IPS-NIHi7 (cell line): ENCODE measurements around the gene CDKN2A.
"Not testable (repeated sequence)": the region's sequence is repeated elsewhere in the genome, so short reads cannot be mapped to it uniquely, and the experiment has no call there.

Source experiments
- DNase-seq: peaks from one replicate; pipeline ENCODE4 v3.0.0; 2012; ENCODE audit warnings: mixed read lengths; ENCODE audit errors: extremely low spot score

Gene CDKN2A

DNA sequence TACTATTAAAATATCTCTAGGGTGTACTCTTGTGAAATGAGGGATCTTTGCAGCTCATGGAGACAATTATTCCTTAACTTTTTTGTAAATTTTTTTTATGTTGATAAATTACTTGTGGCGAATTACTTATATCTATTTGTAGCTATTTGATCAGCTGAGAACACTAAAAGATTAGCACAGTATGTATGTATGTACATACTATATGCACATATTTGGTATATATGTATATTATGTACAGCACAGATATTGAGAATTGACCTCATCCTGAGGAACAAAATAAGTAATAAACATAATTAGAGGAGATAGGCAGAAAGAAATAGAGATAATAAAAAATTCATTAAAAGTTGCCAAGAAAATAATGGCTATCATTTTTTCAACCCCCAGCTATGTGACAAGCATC, 11.8 kb downstream of the CDKN2A start:
- DNase-seq, result no peak

- DNase-seq, result no peak
These were observed 17.8 kb downstream of the CDKN2A start for GRCh38 chr9:21976334-21976875.

DNA sequence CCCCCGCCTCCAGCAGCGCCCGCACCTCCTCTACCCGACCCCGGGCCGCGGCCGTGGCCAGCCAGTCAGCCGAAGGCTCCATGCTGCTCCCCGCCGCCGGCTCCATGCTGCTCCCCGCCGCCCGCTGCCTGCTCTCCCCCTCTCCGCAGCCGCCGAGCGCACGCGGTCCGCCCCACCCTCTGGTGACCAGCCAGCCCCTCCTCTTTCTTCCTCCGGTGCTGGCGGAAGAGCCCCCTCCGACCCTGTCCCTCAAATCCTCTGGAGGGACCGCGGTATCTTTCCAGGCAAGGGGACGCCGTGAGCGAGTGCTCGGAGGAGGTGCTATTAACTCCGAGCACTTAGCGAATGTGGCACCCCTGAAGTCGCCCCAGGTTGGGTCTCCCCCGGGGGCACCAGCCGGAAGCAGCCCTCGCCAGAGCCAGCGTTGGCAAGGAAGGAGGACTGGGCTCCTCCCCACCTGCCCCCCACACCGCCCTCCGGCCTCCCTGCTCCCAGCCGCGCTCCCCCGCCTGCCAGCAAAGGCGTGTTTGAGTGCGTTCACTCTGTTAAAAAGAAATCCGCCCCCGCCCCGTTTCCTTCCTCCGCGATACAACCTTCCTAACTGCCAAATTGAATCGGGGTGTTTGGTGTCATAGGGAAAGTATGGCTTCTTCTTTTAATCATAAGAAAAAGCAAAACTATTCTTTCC, 19.3 kb downstream of the CDKN2A start:
- DNase-seq, result peak; percentile 75

- no peak for DNase-seq
These were observed 19.9 kb downstream of the CDKN2A start for GRCh38 chr9:21974343-21974721.

DNA sequence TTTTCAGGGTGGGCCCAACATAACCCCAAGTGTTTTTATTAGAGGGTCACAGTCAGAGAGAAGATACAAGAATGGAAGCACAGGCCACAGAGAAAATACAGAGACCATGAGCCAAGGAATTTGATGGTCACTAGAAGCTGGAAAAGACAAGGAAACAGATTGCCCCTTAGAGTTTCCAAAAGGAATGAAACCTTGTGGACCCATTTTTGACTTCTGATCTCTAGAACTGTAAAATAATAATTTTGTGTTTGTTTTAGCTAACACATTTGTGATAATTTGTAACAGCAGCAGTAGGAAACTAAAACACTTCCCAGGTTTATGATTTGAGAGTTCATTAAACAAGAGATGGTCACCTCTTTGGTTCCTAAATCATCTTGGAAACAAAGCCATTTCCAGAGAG, 21.8 kb downstream of the CDKN2A start:
- no peak for DNase-seq

DNA sequence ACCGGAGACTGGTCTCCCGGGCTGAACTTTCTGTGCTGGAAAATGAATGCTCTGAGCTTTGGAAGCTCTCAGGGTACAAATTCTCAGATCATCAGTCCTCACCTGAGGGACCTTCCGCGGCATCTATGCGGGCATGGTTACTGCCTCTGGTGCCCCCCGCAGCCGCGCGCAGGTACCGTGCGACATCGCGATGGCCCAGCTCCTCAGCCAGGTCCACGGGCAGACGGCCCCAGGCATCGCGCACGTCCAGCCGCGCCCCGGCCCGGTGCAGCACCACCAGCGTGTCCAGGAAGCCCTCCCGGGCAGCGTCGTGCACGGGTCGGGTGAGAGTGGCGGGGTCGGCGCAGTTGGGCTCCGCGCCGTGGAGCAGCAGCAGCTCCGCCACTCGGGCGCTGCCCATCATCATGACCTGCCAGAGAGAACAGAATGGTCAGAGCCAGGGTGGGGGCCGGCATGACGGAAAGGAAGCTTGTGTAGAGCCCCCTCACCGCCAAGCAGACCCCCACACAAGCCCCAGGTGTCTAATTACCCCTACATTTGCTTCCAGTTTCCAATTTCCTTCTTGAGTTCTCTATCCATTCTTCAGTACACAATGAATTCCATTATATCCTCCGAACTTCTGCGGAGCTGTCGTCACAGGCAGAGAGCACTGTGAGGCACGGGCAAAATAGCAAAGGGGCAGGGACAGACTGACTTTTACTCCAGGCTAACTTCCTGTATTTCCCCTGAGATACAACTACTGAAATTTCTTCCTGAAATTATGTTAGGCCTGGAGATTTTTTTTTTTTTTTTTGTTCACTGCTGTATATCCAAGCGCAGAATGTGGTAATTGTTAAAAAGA, 23.2 kb downstream of the CDKN2A start:
- peak; percentile 11 for DNase-seq

GRCh38 chr9:21969951-21970799, 24.0 kb downstream of the CDKN2A start:
- peak; percentile 14 for DNase-seq

DNA sequence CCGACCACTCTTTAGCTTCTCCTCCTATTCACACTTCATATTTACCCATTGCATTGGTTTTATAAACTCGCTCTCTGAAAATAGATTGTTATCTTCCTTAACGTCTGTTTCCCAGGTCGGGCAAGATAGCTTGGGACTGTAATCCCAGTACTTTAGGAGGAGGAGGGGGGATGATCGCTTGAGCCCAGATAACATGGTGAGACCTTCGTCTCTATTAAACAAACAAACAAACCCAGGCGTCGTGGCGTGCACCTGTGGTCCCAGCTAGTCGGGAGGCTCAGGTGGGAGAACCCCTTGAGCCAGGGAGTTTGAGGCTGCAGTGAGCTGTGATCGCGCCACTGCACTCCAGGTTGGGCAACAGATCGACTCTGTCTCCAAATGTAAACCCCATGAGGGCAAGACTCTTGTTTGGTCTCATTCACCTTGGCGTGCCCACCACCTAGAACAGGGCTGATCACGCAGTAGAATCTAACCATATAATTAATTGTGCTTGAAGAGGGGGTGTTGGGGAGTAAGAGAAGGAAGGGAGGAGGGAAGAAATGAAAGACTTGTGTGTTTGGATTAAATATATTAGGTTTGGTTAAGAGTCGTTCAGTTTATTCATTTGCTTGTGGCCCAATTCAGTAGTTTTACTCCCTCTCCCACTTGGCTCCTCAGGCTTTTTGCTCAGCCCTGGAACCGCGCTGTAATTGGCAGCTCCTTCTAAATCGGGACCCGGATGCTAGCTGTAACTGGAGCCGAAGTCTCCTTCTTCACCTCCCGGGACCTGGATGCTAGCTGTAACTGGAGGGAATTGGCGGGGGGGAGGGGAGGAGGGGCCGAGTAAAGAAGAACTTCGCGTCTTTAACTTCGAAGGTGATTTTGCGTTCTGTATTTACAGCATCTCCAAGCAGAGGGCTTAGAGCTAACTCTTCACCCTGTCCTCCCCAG, 24.9 kb downstream of the CDKN2A start:
- DNase-seq, result peak; percentile 64

DNA sequence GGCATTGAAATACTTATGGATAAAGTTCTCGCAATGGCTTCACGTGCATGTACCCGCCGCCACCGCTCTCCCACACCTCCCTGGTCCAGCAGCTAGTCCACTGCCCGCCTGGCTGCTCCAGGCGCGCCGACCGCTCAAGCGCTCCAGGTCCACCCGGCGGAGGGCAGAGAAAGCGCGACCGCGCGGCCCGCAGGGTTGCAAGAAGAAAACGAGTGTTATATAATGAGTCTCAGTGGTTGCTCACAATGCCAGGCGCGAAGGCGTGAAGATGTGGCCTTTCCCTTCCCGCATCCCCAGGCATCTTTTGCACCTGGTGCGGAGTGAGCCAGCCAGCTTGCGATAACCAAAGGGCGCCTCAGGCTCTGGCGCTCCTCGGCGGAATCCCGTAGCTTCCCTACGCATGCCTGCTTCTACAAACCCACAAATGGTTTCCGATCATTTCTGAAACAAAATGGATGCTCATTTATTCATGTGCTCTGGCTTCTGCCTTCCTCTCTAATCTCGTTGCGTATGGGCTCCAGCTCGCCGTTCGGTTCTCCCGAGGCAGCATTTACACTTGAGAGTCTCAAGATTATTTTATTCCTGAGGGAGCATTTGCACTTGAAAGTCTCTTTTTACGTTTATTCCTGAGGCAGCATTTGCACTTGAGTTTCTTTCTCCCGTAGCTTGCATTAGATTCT, 25.7 kb downstream of the CDKN2A start:
- DNase-seq, result peak; percentile 32

DNA sequence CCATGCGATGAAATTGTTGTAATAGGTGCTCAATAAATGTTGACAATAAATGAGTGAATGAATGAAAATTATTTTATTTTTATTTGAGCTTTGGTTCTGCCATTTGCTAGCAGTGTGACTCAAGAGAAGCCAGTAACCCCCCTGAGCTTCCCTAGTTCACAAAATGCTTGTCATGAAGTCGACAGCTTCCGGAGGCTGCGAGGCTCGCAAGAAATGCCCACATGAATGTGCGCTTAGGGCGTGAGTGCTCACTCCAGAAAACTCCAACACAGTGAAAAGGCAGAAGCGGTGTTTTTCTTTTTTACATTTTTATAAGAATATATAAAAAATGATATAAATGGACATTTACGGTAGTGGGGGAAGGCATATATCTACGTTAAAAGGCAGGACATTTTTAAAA, 26.5 kb downstream of the CDKN2A start:
- DNase-seq, result no peak

- peak; percentile 14 for DNase-seq
These were observed 27.0 kb downstream of the CDKN2A start for GRCh38 chr9:21967169-21967568.

- DNase-seq, result peak; percentile 25
These were observed 27.9 kb downstream of the CDKN2A start for GRCh38 chr9:21966140-21966851.

DNA sequence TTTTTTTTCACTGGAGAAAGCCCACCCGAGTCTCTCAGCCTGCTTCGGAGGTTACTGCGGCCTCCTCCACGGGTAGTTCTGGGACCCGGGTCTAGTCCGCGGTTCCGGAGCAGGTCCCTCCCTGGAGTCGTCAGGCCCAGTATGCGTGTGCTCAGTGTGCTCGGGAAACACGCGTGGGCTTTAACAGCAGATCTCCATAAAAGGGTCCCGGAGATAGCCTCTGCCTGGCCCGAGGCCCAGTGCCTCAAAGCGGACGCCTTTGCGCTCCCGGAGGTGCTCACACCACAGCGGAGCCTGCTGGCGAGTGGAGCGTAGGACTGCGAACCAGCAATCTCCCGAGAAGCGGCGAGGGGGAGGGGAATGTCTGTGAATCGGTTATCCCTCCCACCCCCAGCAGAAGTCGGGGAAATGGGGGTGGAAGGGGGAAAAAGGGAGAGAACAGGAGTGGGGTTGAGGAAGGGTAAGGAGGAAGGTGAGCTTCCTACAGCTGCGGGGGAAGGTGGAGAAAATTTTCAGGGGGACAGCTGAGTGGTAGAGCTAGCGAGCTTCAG, 28.7 kb downstream of the CDKN2A start:
- peak; percentile 81 for DNase-seq

GRCh38 chr9:21964925-21965385, 29.2 kb downstream of the CDKN2A start:
- peak; percentile 43 for DNase-seq

- no peak for DNase-seq
These were observed 32.6 kb downstream of the CDKN2A start for GRCh38 chr9:21961569-21961968.

- DNase-seq, result not testable (repeated sequence)
These were observed 34.9 kb downstream of the CDKN2A start for GRCh38 chr9:21959268-21959667.

GRCh38 chr9:21958833-21959232, 35.4 kb downstream of the CDKN2A start:
- no peak for DNase-seq

DNA sequence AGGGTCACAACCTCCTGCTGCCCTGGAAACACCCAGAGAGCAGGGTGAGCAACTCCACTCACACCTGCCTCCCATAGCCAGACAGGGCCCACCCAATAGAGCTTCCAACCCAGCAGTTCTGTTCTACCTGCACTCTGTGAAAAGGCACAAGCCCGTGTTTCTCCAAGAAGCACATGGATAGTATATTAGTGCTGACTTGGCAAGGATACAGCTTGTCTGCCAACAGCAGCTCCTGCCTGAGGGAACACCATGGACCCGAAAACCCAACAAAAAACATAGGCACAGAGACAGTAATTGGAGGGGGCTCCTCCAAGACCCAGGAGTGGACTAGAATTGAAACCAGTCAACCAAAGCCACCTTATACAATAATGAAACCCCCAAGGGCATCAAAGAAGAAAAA, 48.6 kb downstream of the CDKN2A start:
- no peak for DNase-seq

GRCh38 chr9:21943464-21943863, 50.7 kb downstream of the CDKN2A start:
- DNase-seq, result no peak
